ENCODE results near the gene MYEF2.

MYEF2 gene

GRCh38 chr15:48102167-48102566 lies 75.9 kb downstream of the MYEF2 start:
- WGBS, 2 donors (ENCODE audit: extremely low coverage in 2 of 2, insufficient read length in 2 of 2, insufficient replicate concordance in 1 of 2), result no CpG with 5 or more reads among the region's 6 CpGs
- H3K4me3 ChIP-seq (ENCODE audit: low read length in 2 of 2), result no peak overlapping the region
- no peak overlapping the region for H2BK12ac ChIP-seq (ENCODE audit: low read length)
- H3K18ac ChIP-seq (ENCODE audit: low read length), result no peak overlapping the region
- no peak overlapping the region for H3K27ac ChIP-seq (replicated peaks; ENCODE audit: low read length)
- no peak for DNase-seq (ENCODE audit: low spot score)
- no peak overlapping the region for H2BK5ac ChIP-seq (ENCODE audit: low read length)
- no peaks in the 10 kb centered on the region for H3K9me3 ChIP-seq (replicated peaks in 1 of 2; ENCODE audit: control insufficient read depth in 2 of 2, insufficient read depth in 1 of 2, low read depth in 1 of 2, low read length in 2 of 2)
- no peak overlapping the region for H3K4ac ChIP-seq (ENCODE audit: low read length)
- no peak overlapping the region for H2AFZ ChIP-seq (ENCODE audit: low read length)
- H3K9ac ChIP-seq (ENCODE audit: low read depth, low read length, poor library complexity), result no peak overlapping the region
- no peak overlapping the region for H2BK15ac ChIP-seq (ENCODE audit: low read length)
- no peak overlapping the region for H2BK120ac ChIP-seq (ENCODE audit: low read depth, low read length)
- H3K36me3 ChIP-seq (replicated peaks in 1 of 2; ENCODE audit: control insufficient read depth in 2 of 2, insufficient read depth in 2 of 2, low read length in 2 of 2), result no peaks in the 10 kb centered on the region
- no peak overlapping the region for H4K91ac ChIP-seq (ENCODE audit: low read depth, low read length, poor library complexity)
- H3K27me3 ChIP-seq (ENCODE audit: control insufficient read depth in 3 of 3, insufficient read depth in 3 of 3, low read depth in 1 of 3, low read length in 3 of 3), result peaks cover 0 to 13% (median 0%) of the 10 kb centered on the region in 3 experiments
- H4K8ac ChIP-seq (ENCODE audit: low read depth, low read length), result no peak overlapping the region
- no peak overlapping the region for H3K23ac ChIP-seq (ENCODE audit: low read depth, low read length, poor library complexity)
- H2AK5ac ChIP-seq (ENCODE audit: low read depth, low read length), result no peak overlapping the region
- no peak overlapping the region for H3K14ac ChIP-seq (ENCODE audit: low read length)
- H3K4me2 ChIP-seq (ENCODE audit: insufficient read depth, low read length, poor library complexity, severe bottlenecking), result no peak overlapping the region
- H3K4me1 ChIP-seq (ENCODE audit: control insufficient read depth in 2 of 2, insufficient read depth in 1 of 2, low read depth in 1 of 2, low read length in 2 of 2), result no peaks in the 10 kb centered on the region
- H3K79me1 ChIP-seq (ENCODE audit: low read depth, low read length), result no peaks in the 10 kb centered on the region

GRCh38 chr15:48101376-48101961 lies 76.6 kb downstream of the MYEF2 start:
- Histone ChIP-seq H3K4ac (ENCODE audit: low read length) (no peak overlapping the region), H2AFZ (ENCODE audit: low read length) (no peak overlapping the region), H3K4me2 (ENCODE audit: insufficient read depth, low read length, poor library complexity, severe bottlenecking) (no peak overlapping the region), H2AK5ac (ENCODE audit: low read depth, low read length) (no peak overlapping the region), H3K23ac (ENCODE audit: low read depth, low read length, poor library complexity) (no peak overlapping the region), H3K18ac (ENCODE audit: low read length) (no peak overlapping the region), H2BK12ac (ENCODE audit: low read length) (no peak overlapping the region), H4K91ac (ENCODE audit: low read depth, low read length, poor library complexity) (no peak overlapping the region), H3K79me1 (ENCODE audit: low read depth, low read length) (no peaks in the 10 kb centered on the region), H2BK120ac (ENCODE audit: low read depth, low read length) (no peak overlapping the region), H3K14ac (ENCODE audit: low read length) (no peak overlapping the region), H3K36me3 (replicated peaks in 1 of 2; ENCODE audit: control insufficient read depth in 2 of 2, insufficient read depth in 2 of 2, low read length in 2 of 2) (no peaks in the 10 kb centered on the region), H3K27ac (replicated peaks; ENCODE audit: low read length) (no peak overlapping the region), H3K9ac (ENCODE audit: low read depth, low read length, poor library complexity) (no peak overlapping the region), H3K4me1 (ENCODE audit: control insufficient read depth in 2 of 2, insufficient read depth in 1 of 2, low read depth in 1 of 2, low read length in 2 of 2) (no peaks in the 10 kb centered on the region), H2BK5ac (ENCODE audit: low read length) (no peak overlapping the region), H4K8ac (ENCODE audit: low read depth, low read length) (no peak overlapping the region), H3K9me3 (replicated peaks in 1 of 2; ENCODE audit: control insufficient read depth in 2 of 2, insufficient read depth in 1 of 2, low read depth in 1 of 2, low read length in 2 of 2) (no peaks in the 10 kb centered on the region), H3K4me3 (ENCODE audit: low read length in 2 of 2) (no peak overlapping the region), H3K27me3 (ENCODE audit: control insufficient read depth in 3 of 3, insufficient read depth in 3 of 3, low read depth in 1 of 3, low read length in 3 of 3) (peaks cover 0 to 11% (median 0%) of the 10 kb centered on the region in 3 experiments), H2BK15ac (ENCODE audit: low read length) (no peak overlapping the region)
- no peak for DNase-seq (ENCODE audit: low spot score)
- WGBS, 2 donors (ENCODE audit: extremely low coverage in 2 of 2, insufficient read length in 2 of 2, insufficient replicate concordance in 1 of 2), result no CpG with 5 or more reads among the region's 6 CpGs

GRCh38 chr15:48097264-48097663 lies 80.8 kb downstream of the MYEF2 start:
- Histone ChIP-seq H2BK12ac (ENCODE audit: low read length) (no peak overlapping the region), H2AFZ (ENCODE audit: low read length) (no peak overlapping the region), H4K8ac (ENCODE audit: low read depth, low read length) (no peak overlapping the region), H3K4ac (ENCODE audit: low read length) (no peak overlapping the region), H3K27ac (replicated peaks; ENCODE audit: low read length) (no peak overlapping the region), H3K18ac (ENCODE audit: low read length) (no peak overlapping the region), H3K4me1 (ENCODE audit: control insufficient read depth in 2 of 2, insufficient read depth in 1 of 2, low read depth in 1 of 2, low read length in 2 of 2) (no peaks in the 10 kb centered on the region), H3K36me3 (replicated peaks in 1 of 2; ENCODE audit: control insufficient read depth in 2 of 2, insufficient read depth in 2 of 2, low read length in 2 of 2) (no peaks in the 10 kb centered on the region), H2BK15ac (ENCODE audit: low read length) (no peak overlapping the region), H3K23ac (ENCODE audit: low read depth, low read length, poor library complexity) (no peak overlapping the region), H3K9me3 (replicated peaks in 1 of 2; ENCODE audit: control insufficient read depth in 2 of 2, insufficient read depth in 1 of 2, low read depth in 1 of 2, low read length in 2 of 2) (no peaks in the 10 kb centered on the region), H4K91ac (ENCODE audit: low read depth, low read length, poor library complexity) (no peak overlapping the region), H3K4me3 (ENCODE audit: low read length in 2 of 2) (no peak overlapping the region), H2BK120ac (ENCODE audit: low read depth, low read length) (no peak overlapping the region), H2AK5ac (ENCODE audit: low read depth, low read length) (no peak overlapping the region), H2BK5ac (ENCODE audit: low read length) (no peak overlapping the region), H3K79me1 (ENCODE audit: low read depth, low read length) (no peaks in the 10 kb centered on the region), H3K4me2 (ENCODE audit: insufficient read depth, low read length, poor library complexity, severe bottlenecking) (no peak overlapping the region), H3K9ac (ENCODE audit: low read depth, low read length, poor library complexity) (no peak overlapping the region), H3K14ac (ENCODE audit: low read length) (no peak overlapping the region), H3K27me3 (ENCODE audit: control insufficient read depth in 3 of 3, insufficient read depth in 3 of 3, low read depth in 1 of 3, low read length in 3 of 3) (peaks cover 0 to 6% (median 0%) of the 10 kb centered on the region in 3 experiments)
- no CpG with 5 or more reads among the region's 2 CpGs for WGBS, 2 donors (ENCODE audit: extremely low coverage in 2 of 2, insufficient read length in 2 of 2, insufficient replicate concordance in 1 of 2)
- no peak for DNase-seq (ENCODE audit: low spot score)

GRCh38 chr15:48096813-48097212 lies 81.3 kb downstream of the MYEF2 start:
- Histone ChIP-seq H3K36me3 (replicated peaks in 1 of 2; ENCODE audit: control insufficient read depth in 2 of 2, insufficient read depth in 2 of 2, low read length in 2 of 2) (no peaks in the 10 kb centered on the region), H2BK5ac (ENCODE audit: low read length) (no peak overlapping the region), H2BK120ac (ENCODE audit: low read depth, low read length) (no peak overlapping the region), H3K4ac (ENCODE audit: low read length) (no peak overlapping the region), H4K91ac (ENCODE audit: low read depth, low read length, poor library complexity) (no peak overlapping the region), H3K18ac (ENCODE audit: low read length) (no peak overlapping the region), H2AFZ (ENCODE audit: low read length) (no peak overlapping the region), H3K14ac (ENCODE audit: low read length) (no peak overlapping the region), H3K9ac (ENCODE audit: low read depth, low read length, poor library complexity) (no peak overlapping the region), H2BK15ac (ENCODE audit: low read length) (no peak overlapping the region), H2AK5ac (ENCODE audit: low read depth, low read length) (no peak overlapping the region), H3K4me3 (ENCODE audit: low read length in 2 of 2) (no peak overlapping the region), H3K23ac (ENCODE audit: low read depth, low read length, poor library complexity) (no peak overlapping the region), H2BK12ac (ENCODE audit: low read length) (no peak overlapping the region), H3K27ac (replicated peaks; ENCODE audit: low read length) (no peak overlapping the region), H3K9me3 (replicated peaks in 1 of 2; ENCODE audit: control insufficient read depth in 2 of 2, insufficient read depth in 1 of 2, low read depth in 1 of 2, low read length in 2 of 2) (no peaks in the 10 kb centered on the region), H4K8ac (ENCODE audit: low read depth, low read length) (no peak overlapping the region), H3K4me1 (ENCODE audit: control insufficient read depth in 2 of 2, insufficient read depth in 1 of 2, low read depth in 1 of 2, low read length in 2 of 2) (no peaks in the 10 kb centered on the region), H3K79me1 (ENCODE audit: low read depth, low read length) (no peaks in the 10 kb centered on the region), H3K4me2 (ENCODE audit: insufficient read depth, low read length, poor library complexity, severe bottlenecking) (no peak overlapping the region), H3K27me3 (ENCODE audit: control insufficient read depth in 3 of 3, insufficient read depth in 3 of 3, low read depth in 1 of 3, low read length in 3 of 3) (peaks cover 0 to 6% (median 0%) of the 10 kb centered on the region in 3 experiments)
- no CpG with 5 or more reads among the region's 2 CpGs for WGBS, 2 donors (ENCODE audit: extremely low coverage in 2 of 2, insufficient read length in 2 of 2, insufficient replicate concordance in 1 of 2)
- DNase-seq (ENCODE audit: low spot score), result no peak

Measured in neuronal stem cell (in vitro differentiated cells).